GM18951 (cell line): ENCODE measurements around the gene DDAH1.
A peak's percentile ranks its signal among the peaks of the same experiment; 100 is the strongest.

Experiments used
- POLR2A ChIP-seq: IDR thresholded peaks from 4 replicates; pipeline ENCODE4 v1.6.1; 2011; ENCODE audit warnings: mild to moderate bottlenecking; ENCODE audit not compliant: insufficient read length, insufficient read depth; ENCODE audit errors: extremely low read depth
- in situ Hi-C: fragments of 300-500 bp; cut with MboI; formaldehyde crosslinking; loops from one replicate; pipeline ENCODE4 v1.12.0; 2022; ENCODE audit warnings: low sequenced_read_pairs, mixed read lengths, inconsistent platforms; ENCODE audit not compliant: unreplicated experiment

Gene DDAH1

DNA sequence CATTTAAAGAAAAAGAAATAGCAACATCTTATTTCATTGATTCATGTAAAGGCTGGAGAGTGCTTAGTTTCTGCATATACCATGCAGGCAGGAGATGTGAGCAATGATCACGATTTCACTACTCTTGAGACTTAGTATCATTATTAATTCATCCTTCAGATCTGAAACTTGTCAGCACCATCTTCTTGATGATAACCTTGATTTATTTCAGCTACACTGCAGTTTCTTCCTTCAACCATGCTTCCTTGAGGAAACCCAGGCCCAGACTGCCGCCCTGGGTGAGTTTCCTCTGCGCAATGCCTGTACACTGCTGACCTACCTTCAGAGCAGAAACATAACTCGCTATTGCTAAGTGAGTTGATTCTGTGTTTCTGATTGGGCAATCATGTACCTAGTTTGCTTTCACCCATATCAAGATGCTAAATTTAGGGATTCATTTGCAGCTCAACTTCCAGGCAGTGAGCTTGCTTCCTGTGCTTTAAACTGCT is 175.1 kb downstream of the DDAH1 start:
- peak; percentile 24 for TF ChIP-seq POLR2A
- in situ Hi-C loops, result no loop called here

DNA sequence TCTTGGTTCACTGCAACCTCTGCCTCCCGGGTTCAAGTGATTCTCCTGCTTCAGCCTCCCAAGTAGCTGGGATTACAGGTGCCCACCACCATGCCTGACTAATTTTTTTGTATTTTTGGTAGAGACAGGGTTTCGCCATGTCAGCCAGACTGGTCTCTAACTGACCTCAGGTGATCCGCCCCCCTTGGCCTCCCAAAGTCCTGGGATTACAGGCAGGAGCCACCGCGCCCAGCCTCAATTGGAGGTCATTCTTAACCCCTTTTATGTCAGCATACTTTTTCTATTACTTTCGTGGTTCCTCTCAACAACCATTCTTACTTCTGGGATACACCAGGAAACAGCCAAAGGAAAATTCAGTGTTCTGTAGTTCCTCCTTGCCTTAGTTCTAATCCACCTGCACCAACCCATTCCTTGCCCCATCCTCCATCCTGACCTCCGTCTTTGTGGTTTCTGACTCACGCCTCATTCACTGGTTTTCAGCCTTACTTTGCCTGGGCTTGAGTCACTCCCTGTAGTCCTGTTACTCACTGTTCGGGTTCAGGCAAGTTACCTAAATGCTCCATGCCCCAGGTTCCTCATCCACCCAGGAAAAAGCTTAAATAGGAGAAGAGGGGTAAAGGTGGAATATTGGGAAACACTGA is 175.6 kb downstream of the DDAH1 start:
- no peak for TF ChIP-seq POLR2A
- in situ Hi-C loops, result no loop called here

DNA sequence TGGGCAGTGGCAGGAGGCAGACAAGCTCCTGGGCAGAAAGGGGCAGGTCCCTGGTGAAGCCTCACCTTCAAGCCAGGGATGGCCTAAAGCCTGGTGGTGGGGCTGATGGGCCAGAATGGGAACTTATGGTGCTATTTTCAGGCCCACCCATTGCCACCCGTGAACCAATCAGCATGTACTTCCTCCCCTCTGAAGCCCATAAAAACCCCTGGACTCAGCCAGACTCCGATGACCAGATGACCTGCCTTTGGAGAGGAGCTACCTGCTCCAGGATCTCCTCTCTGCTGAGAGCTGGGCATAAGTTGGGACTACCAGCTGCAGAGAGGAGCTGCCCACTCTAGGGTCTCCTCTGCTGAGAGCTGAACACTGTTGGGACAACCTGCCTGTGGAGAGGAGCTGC is 180.8 kb downstream of the DDAH1 start:
- no peak for TF ChIP-seq POLR2A
- in situ Hi-C loops, result no loop called here

DNA sequence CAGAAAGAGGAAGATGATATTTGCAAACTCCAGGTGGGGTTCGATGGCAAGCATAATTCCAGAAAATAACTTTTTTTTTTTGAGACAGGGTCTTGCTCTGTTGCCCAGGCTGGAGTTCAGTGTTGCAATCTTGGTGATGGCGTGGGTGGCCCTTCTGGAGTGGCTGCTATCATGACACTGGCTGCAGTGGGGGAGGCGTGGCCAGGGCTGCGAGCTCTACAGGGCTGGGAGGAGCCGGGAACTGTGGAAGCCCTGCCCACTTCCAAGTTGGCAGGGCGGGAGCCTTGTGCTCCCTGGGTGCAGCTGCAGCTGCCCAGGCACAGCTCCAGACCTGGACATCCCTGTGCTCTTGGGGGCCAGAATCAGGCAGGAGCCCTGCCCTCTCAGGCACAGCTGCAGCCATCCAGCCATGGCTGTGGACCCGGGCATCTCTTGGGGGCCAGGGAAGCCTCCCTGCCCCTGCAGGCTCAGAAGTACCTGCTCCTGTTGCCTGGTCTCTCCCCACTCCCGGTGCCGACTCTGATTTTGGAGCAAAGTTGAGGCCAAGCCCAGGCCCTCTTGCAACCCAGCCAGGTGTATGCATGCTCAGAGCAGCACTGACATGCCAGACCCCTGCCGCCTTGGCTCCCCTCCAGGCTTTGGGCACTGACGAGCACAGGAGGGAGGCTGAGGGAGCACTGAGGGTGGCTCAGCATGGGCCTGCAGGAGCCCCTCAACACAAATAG is 181.3 kb downstream of the DDAH1 start:
- no peak for TF ChIP-seq POLR2A
- in situ Hi-C loops, result no loop called here

DNA sequence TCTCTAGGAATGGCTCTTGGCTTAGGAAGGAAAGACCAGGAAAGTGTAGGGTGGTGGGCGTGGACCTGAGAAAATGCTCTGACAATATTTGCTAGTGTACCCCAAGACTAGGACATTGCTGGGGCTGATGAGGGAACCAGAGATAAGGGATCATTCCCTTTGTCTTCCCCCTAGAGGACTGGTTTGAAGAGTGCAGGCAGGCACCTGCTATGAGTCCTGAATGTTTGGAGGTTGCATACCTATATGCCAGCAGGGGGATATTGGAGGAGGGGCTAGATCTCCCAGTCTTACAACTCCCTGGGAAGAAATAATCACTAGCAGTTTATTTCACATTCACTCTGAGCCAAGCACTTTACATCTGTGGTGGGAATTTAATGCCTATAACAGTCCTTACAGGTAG is 182.5 kb downstream of the DDAH1 start:
- in situ Hi-C loops, result no loop called here
- no peak for TF ChIP-seq POLR2A

DNA sequence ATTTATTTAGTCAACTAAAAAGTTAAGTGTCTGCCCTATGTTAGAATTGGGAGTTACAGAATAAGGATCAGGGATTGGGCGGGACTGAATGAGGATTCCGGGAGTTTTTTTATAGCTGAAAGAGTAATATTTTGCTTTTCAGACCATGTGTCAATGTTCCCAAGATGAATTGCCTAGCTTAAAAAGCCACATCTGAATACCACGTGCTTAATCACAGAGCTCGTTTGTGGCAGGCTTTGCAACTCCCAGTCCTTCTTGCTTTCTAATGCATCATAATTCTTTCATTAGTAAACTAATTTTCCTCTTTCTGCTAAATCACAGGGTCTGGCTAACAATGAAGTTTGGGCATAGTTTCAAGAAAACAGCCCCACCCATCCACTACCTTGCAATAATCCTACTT is 184.3 kb downstream of the DDAH1 start:
- TF ChIP-seq POLR2A, result no peak

DNA sequence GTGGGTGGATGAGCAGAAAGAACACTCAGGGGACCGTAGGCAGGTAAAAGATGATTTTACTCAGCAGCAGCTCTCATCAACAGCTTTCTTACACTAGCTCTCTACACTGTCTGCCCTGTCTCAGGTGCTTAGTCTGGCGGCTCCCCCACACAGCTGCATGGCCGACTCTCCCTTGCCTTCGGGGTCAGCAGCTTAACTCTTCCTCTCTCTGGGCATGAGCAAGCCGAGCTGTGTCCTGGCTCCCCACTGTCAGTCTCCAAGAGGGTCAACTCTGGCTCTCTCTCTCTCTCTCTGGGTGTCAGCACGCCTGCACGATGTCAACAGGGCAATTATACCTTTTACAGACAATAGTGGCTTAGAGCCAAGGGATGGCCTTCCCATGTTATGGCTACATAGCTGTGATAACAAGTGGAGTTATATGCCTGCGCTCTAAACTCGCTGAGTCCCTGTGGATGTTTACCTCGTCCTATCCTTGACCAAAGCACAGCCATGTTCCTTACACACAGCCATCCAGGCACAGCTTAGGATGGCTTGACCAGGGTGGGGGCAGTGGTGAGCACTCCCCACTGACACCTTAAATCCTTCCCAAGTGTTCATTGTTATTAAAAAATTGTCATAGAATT is 185.4 kb downstream of the DDAH1 start:
- in situ Hi-C loops, result no loop called here

More for the DNA sequence above, 184.3 kb downstream of the DDAH1 start:
- in situ Hi-C loops, result no loop called here

DNA sequence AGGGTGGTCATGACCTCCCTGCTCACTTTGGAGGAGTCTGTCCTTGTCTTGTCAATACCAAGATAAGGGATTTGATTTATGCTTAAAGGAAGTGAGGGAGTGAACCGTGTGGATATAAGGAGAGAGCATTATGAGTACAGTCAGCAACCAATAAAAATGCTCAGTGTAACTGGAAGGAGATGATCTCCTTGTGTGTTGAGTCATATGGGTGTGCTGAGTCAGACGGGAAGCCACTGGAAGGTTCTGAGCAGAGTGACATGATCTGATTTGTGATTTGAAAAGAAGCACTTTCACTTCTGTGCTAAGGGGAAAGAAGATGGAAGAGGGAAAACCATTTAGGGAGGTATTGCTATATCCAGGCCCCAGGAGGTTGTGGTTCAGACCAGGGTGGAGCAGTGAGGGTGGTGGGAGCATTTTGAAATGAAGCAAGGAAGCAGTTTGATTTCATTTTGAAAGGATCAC is 186.1 kb downstream of the DDAH1 start:
- in situ Hi-C loops, result no loop called here
- no peak for TF ChIP-seq POLR2A

More for the DNA sequence above, 185.4 kb downstream of the DDAH1 start:
- no peak for TF ChIP-seq POLR2A

DNA sequence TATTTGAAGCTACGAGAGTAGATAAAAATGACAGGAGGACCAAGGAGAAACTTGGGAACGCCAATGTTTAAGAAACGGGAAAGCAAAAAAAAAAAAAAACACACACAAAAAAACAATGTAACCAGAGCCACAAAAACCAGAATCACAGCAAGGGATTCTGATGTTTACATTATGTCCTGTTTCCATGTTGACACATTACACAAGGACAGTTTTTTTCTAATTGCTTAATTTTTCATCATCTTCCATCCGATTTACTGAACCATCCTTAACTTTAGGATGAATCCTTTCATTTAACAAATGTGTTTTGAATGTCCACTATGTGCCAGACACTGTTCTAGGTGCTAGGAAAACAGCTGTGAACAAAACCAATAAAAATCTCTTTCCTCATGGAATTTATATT is 187.2 kb downstream of the DDAH1 start:
- no peak for TF ChIP-seq POLR2A
- in situ Hi-C loops, result no loop called here

DNA sequence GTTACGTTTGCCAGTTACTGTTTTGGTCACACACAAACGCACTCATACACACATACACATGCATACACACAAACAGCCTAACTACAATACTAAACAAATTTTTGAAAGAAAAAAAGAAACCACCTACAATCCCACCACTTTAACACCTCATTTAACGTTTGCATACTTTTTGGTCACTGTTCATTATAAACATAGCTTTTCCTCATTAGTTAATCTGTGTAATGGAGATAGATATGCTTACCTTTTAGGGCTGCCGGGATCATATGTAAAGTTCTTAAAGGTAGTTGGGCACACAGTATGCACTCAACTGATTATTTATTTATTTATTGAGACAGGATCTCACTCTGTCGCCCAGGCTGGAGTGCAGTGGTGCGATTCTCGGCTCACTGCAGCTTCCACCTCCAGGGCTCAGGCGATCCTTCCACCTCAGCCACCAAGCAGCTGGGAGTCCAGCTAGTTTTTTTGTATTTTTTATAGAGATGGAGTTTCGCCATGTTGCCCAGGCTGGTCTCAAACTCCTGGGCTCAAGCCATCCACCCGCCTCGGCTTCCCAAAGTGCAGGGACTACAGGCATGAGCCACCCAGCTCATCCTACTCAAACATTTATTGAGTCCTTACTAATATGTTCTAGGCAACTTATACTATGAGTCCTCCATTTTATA is 187.8 kb downstream of the DDAH1 start:
- TF ChIP-seq POLR2A, result no peak
- in situ Hi-C loops, result no loop called here

DNA sequence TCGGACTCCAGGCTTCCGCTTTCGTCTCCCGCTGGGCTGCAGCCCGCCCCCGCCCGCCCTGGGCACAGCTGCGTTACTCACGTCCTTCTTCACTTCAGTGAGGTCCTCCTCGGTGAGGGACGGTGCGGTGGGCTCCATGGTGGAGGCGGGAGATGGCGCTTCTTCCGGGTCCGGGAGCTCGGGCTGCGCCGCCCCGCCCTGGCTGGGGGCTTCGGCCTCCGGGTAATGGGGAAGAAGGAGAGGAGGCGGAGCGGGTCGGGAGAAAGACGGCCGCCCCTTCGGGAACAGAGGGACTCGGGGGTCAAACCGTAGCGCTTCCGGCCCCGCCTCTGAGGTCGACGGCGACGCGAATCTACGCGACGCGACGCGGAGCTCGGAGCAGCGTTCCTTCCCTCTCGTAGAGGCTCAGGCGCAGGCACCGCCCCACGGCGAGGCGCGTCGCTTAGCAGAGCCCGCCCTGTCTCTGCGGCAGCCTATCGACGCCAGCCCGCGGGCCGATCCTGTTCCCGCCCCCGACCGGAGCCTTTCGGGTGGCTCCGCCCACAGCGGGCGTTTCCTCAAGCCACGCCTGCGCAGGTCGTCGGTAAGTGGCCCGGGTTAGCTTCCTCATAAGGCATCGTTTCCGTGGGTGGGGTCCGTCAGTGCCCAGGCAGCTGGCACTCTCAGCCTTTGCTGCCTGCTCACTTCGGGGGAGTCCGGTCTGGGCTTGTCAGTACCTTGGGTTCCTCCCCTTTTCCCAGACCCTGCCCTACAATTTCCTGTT is 188.6 kb downstream of the DDAH1 start, which contains the start of gene BCL10:
Gene BCL10 (minus strand): TSS at position 418 of the 763 bp plus-strand sequence. CDS start 280 bp downstream, at position 138.
- in situ Hi-C loops, result no loop called here
- peak; percentile 67 for TF ChIP-seq POLR2A

DNA sequence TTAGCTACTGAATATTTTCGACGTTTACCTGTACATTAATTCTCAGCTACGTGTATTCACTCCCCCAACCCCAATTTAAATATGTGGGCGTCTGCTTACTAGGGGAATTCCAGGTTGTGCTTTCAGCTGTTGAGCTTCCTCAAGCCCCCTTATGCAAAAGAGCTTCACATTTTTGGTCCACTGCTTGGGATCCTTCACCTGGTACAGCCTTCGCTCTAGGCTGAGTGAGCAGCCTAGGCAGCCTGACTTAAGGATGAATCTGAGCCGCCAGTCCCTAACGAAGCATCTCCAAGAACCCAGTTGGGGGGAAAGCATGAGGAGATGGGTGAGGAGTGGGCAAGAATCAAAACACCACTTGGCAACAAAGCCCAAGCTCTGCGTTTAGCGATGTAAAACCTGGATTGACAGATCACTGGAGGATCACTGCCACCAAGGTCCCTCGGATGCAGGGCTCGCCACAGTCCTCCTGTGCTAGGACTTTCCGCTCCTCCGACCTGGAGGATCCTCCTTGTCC is 189.2 kb downstream of the DDAH1 start:
- peak; percentile 51 for TF ChIP-seq POLR2A

More for the DNA sequence above, 189.2 kb downstream of the DDAH1 start:
- in situ Hi-C loops, result no loop called here
